ENCODE results near the gene IRGQ.
"Not testable (repeated sequence)": the region's sequence is repeated elsewhere in the genome, so short reads cannot be mapped to it uniquely, and the experiment has no call there.

Gene IRGQ

GRCh38 chr19:43552616-43553015, 43.3 kb downstream of the IRGQ start:
- H3K27ac ChIP-seq = peak overlapping the region; percentile 70
- peaks cover 67% of the 10 kb centered on the region for H3K36me3 ChIP-seq
- H3K4me3 ChIP-seq (ENCODE audit: low read depth, low read length) = no peak overlapping the region
- no peaks in the 10 kb centered on the region for H3K9me3 ChIP-seq (ENCODE audit: severe bottlenecking)
- H3K27me3 ChIP-seq (ENCODE audit: insufficient read depth, low read depth, severe bottlenecking) = no peaks in the 10 kb centered on the region
- DNase-seq = peak; percentile 20
- TF ChIP-seq, protein P1, sequence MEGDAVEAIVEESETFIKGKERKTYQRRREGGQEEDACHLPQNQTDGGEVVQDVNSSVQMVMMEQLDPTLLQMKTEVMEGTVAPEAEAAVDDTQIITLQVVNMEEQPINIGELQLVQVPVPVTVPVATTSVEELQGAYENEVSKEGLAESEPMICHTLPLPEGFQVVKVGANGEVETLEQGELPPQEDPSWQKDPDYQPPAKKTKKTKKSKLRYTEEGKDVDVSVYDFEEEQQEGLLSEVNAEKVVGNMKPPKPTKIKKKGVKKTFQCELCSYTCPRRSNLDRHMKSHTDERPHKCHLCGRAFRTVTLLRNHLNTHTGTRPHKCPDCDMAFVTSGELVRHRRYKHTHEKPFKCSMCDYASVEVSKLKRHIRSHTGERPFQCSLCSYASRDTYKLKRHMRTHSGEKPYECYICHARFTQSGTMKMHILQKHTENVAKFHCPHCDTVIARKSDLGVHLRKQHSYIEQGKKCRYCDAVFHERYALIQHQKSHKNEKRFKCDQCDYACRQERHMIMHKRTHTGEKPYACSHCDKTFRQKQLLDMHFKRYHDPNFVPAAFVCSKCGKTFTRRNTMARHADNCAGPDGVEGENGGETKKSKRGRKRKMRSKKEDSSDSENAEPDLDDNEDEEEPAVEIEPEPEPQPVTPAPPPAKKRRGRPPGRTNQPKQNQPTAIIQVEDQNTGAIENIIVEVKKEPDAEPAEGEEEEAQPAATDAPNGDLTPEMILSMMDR (IDR thresholded peaks at IDR 0.05; ENCODE audit: low read depth, low read length) = no peak

- Histone ChIP-seq H3K27me3 (ENCODE audit: insufficient read depth, low read depth, severe bottlenecking) (no peaks in the 10 kb centered on the region), H3K9me3 (ENCODE audit: severe bottlenecking) (no peaks in the 10 kb centered on the region), H3K4me3 (ENCODE audit: low read depth, low read length) (no peak overlapping the region), H3K27ac (no peak overlapping the region), H3K36me3 (peaks cover 67% of the 10 kb centered on the region)
- DNase-seq = no peak
- TF ChIP-seq, protein P1 (IDR thresholded peaks at IDR 0.05; ENCODE audit: low read depth, low read length) = no peak
Observed at GRCh38 chr19:43552198-43552450, 43.8 kb downstream of the IRGQ start.

DNA sequence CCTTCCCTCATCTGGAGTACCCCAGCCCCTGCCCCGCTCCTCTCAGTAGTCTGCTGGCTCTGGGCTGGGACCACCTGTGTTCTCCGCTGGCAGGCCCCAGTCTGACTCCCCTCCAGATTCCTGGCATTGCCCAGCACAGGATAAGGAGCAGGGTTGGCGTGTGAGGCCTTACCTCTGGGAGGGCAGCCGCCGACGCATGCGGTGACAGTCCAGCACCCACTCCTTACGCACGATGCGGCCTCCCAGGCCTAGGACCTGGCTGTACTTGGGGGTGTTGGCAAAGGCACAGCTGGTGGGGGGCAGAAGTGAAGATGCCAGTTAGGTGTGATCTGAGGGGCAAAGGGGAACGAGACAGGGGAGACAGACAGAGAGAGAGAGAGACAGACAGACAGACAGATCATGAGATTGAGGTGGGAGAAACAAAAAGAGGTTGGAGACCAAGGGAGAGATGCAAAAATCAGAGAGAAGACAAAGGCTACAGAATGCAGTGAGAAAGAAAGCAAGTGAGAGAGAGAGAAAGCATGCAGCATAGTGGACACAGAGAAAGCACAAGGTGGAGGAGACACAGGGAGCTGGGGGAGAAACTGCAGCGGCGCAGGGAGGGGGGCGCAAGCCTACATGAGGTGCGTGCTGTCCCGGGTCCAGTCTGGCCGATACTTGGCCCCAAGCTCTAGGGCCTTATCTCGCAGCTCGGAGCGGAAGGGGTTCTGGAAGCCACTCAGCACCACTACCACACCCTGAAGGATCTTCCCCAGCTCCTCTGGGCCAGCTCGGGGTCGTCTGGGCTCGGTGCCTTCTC, 44.3 kb downstream of the IRGQ start:
- Histone ChIP-seq H3K27ac (no peak overlapping the region), H3K9me3 (ENCODE audit: severe bottlenecking) (no peaks in the 10 kb centered on the region), H3K36me3 (peaks cover 66% of the 10 kb centered on the region), H3K27me3 (ENCODE audit: insufficient read depth, low read depth, severe bottlenecking) (no peaks in the 10 kb centered on the region), H3K4me3 (ENCODE audit: low read depth, low read length) (no peak overlapping the region)
- TF ChIP-seq, protein P1 (IDR thresholded peaks at IDR 0.05; ENCODE audit: low read depth, low read length) = no peak
- DNase-seq = no peak

GRCh38 chr19:43548706-43549105, 47.2 kb downstream of the IRGQ start:
- H3K27me3 ChIP-seq (ENCODE audit: insufficient read depth, low read depth, severe bottlenecking) = no peaks in the 10 kb centered on the region
- H3K36me3 ChIP-seq = peaks cover 57% of the 10 kb centered on the region
- no peaks in the 10 kb centered on the region for H3K9me3 ChIP-seq (ENCODE audit: severe bottlenecking)
- no peak overlapping the region for H3K27ac ChIP-seq
- no peak for DNase-seq
- TF ChIP-seq, protein P1 (IDR thresholded peaks at IDR 0.05; ENCODE audit: low read depth, low read length) = no peak
- H3K4me3 ChIP-seq (ENCODE audit: low read depth, low read length) = no peak overlapping the region

DNA sequence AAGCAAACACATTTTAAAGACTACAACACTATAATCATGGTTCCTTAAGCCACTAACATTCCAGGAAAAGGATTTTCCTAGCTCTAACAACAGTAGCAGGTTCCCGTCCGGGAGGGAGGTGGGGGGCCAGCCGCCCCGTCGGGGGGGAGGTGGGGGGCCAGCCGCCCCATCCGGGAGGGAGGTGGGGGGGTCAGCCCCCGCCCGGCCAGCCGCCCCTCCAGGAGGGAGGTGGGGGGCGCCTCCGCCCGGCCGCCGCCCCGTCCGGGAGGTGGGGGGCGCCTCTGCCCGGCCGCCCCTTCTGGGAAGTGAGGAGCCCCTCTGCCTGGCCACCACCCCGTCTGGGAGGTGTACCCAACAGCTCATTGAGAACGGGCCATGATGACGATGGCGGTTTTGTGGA, 48.0 kb downstream of the IRGQ start:
- H3K36me3 ChIP-seq = peaks cover 57% of the 10 kb centered on the region
- not testable (repeated sequence) for H3K27me3 ChIP-seq (ENCODE audit: insufficient read depth, low read depth, severe bottlenecking); H3K27ac ChIP-seq; H3K4me3 ChIP-seq (ENCODE audit: low read depth, low read length); H3K9me3 ChIP-seq (ENCODE audit: severe bottlenecking); DNase-seq

DNA sequence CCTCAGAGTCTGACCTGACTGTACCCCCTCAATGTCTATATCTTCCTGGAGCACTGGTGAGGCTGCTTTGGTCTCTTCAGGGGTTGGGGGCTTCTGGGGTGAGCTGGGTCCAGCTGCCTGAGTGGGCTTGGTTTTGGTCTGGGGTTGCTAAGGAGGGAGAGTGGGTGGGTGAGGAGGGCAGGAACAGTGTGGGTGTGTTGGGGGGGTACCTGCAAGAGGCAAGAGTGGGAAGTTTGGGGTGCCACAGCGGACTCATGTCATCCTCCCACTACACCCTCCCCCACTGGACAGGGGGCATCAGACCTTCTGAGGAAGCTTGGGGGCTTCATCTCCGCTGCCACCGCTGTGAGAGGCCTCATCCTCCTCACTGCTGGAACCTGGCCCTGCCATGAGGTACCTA, 49.4 kb downstream of the IRGQ start:
- Histone ChIP-seq H3K27me3 (ENCODE audit: insufficient read depth, low read depth, severe bottlenecking) (no peaks in the 10 kb centered on the region), H3K36me3 (peaks cover 59% of the 10 kb centered on the region), H3K27ac (no peak overlapping the region), H3K9me3 (ENCODE audit: severe bottlenecking) (no peaks in the 10 kb centered on the region), H3K4me3 (ENCODE audit: low read depth, low read length) (no peak overlapping the region)
- TF ChIP-seq, protein P1 (IDR thresholded peaks at IDR 0.05; ENCODE audit: low read depth, low read length) = no peak
- no peak for DNase-seq
